PFSK-1 (cell line): ENCODE measurements around the gene AMER2.

Source experiments
- FOXP2 ChIP-seq: optimal IDR thresholded peaks from 2 replicates; pipeline ENCODE3; 2011; ENCODE audit warnings: borderline replicate concordance, control low read depth, inconsistent platforms; ENCODE audit not compliant: insufficient read depth; ENCODE audit errors: extremely low read length, extremely low read depth
- POLR2AphosphoS5 ChIP-seq: IDR thresholded peaks from 2 replicates; pipeline ENCODE4 v1.6.1; 2012; ENCODE audit warnings: low read depth, mild to moderate bottlenecking, control low read depth, low read length, moderate library complexity
- TAF1 ChIP-seq: IDR thresholded peaks from 2 replicates; pipeline ENCODE4 v1.6.1; 2012; ENCODE audit warnings: low read length, control low read depth, borderline replicate concordance; ENCODE audit not compliant: insufficient read depth
- TF ChIP-seq, protein P1 (sequence below), 2 experiments: IDR thresholded peaks; 2 replicates each; pipeline versions ENCODE4 v1.6.1 to v1.8.0; 2011 to 2012; ENCODE audit warnings: low read depth in 2 of 2, low read length in 2 of 2, control low read depth in 1 of 2, inconsistent platforms in 1 of 2, mild to moderate bottlenecking in 1 of 2, moderate library complexity in 1 of 2; ENCODE audit not compliant: insufficient read depth in 1 of 2

DNA sequence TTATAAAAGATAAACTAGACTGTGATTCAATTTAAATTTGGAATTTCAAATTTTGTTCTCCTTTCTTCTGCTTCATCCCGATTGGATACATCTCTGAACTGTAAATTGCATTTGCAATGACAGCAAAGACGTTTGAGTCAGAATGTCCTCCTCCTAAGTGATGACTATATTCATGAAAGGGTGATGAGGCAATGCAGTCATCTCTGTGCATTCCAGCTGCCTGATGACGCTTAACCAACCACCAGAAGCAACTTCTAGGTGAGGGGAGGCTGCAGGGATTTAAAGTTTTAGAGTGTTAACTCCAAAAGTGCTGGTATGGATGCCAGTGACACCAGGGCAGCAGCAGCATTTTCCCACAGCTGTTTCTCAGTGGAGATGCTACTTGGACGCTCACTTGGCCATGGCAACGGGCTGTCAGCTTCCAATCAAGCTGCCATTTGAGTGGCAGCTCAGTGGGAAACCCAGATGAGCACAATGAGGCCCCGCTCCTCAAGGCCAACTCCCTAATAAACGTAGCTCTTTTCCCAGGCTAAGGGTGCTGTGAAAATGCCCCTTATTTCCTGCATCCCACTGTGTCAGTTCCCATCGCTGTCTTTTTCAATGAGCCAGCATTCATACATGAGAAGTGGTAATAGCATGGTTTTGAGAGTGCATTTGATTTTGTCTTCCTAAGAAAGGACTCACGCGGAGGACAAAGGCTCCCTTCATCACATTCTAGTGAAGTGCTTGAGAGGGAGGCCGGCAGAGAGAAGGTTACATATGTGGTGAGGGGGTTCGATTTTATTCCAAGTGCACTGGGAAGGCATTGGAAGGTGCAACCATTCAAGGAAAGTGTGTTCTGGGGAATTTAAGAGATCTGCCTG lies 45.2 kb upstream of the AMER2 start:
- no peak for TF ChIP-seq POLR2AphosphoS5
- TF ChIP-seq FOXP2: no peak
- TF ChIP-seq, protein P1, sequence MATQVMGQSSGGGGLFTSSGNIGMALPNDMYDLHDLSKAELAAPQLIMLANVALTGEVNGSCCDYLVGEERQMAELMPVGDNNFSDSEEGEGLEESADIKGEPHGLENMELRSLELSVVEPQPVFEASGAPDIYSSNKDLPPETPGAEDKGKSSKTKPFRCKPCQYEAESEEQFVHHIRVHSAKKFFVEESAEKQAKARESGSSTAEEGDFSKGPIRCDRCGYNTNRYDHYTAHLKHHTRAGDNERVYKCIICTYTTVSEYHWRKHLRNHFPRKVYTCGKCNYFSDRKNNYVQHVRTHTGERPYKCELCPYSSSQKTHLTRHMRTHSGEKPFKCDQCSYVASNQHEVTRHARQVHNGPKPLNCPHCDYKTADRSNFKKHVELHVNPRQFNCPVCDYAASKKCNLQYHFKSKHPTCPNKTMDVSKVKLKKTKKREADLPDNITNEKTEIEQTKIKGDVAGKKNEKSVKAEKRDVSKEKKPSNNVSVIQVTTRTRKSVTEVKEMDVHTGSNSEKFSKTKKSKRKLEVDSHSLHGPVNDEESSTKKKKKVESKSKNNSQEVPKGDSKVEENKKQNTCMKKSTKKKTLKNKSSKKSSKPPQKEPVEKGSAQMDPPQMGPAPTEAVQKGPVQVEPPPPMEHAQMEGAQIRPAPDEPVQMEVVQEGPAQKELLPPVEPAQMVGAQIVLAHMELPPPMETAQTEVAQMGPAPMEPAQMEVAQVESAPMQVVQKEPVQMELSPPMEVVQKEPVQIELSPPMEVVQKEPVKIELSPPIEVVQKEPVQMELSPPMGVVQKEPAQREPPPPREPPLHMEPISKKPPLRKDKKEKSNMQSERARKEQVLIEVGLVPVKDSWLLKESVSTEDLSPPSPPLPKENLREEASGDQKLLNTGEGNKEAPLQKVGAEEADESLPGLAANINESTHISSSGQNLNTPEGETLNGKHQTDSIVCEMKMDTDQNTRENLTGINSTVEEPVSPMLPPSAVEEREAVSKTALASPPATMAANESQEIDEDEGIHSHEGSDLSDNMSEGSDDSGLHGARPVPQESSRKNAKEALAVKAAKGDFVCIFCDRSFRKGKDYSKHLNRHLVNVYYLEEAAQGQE (IDR thresholded peaks at IDR 0.05; ENCODE audit: insufficient read depth in 1 of 2, low read depth in 2 of 2, low read length in 2 of 2): no peak
- TF ChIP-seq TAF1: no peak
